GM21529 (cell line): ENCODE measurements around the gene JOSD2.

Experiments used
- ATAC-seq: cut with Tn5 transposase; IDR thresholded peaks from one replicate; pipeline ENCODE4 v1.9.1; 2021; ENCODE audit not compliant: unreplicated experiment

JOSD2 gene

DNA sequence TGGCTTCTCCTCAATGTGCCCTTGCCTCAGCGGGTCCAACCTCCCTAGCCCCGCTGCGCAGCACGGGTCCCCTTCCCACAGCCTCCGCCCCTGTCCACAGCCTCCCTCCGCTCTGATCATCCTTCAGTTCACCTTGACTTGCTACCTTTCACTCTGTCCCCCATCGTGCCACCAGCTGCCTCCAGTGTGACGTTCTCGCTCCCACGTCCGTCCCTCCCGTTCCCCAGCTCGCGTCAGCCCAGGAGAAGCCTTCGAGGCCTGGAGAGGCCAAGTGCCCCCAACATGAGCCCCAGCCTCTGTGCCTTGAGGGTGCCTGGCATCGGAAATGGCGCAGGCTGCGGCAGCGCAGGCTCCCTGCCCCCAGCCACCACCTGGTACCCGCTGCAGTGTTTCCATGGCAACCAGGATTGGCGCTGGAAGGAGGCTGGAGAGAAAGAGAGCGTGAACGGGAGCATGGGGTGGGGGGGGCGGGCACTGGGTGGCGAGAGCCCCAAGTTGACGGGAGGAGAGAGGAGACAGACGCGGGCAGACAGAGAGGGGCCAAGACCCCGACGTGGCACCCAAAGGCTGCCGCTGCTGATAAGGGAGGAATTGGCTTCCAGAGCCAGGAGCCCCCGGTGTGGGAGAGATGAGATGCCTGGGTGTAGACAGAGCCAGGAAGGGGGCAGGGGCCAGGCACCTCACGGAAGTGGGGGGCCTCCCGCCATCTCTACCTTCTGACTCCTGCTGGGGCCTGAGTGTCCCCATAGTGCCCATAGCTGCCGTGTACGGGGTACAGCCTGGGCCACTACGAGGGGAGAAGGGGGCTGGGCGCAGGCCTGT lies 3.6 kb upstream of the JOSD2 start:
- no peak for ATAC-seq

DNA sequence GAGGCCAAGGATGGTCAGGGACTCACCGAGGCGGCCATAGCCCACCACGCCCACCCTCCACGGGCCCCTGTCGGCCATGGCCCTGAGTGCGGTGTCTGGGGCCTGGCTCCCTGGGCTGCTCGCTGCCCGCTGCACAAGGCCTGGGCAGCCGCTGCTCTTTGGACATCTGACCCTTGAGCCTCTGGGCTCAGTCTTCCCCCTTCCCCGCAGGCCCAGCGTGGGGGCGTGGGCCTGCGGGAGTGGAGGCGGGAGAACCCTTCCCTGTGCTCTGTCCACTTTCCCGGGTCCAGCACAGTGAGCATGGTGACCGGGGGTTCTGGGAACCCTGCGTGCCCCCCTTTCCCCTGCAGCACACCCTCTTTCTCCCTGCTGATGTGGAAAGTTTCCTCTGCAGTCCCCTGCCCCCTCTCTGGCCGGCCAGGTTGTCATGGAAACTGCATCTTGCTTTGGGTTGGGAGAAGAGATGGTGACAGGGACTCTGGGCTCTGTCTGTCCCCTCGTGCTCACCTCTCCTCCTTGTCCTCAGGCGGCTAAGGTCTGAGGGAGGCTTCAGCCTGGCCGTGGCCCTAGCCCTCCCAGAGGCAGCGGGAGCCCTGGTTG lies 2.9 kb upstream of the JOSD2 start, which contains the start of gene ASPDH:
TSS of gene ASPDH (minus strand) at position 168 of the 600 bp plus-strand sequence. CDS start at position 78, 90 bp downstream.
- no peak for ATAC-seq

DNA sequence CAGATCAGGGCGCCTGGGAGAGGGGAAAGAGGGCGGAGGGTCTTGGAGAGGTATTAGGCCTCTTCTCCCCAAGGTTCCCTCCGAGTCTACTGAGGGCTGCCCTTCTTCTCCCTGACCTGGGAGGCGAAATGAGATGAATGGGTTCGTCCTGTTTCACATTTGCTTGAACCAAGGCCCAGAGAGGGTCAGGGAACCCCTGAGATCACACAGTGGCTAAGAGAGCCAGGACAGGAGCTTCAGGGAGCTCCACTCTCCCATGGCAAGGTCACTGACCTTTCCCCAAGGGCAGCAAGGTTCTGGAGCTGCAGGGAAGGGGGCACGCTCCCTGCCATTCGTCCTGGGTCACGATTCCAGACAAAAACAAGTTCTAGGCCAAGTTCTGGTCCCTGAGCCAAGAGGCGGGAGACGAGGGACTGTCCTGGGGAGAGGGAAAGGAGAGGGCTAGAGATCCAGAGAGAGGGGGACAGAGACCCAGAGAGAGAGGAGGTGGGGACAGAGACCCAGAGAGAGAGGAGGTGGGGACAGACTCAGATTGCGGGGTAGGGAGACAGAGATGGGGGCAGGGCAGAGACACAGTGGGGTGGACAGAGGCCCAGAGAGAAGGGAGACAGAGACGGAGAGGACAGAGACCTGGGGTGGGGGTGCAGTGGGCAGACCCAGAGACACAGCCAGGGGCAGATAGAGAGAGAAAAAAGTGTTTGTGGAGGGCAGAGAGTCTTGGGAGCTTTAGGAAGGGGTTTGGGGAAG lies 2.2 kb upstream of the JOSD2 start:
- no peak for ATAC-seq

DNA sequence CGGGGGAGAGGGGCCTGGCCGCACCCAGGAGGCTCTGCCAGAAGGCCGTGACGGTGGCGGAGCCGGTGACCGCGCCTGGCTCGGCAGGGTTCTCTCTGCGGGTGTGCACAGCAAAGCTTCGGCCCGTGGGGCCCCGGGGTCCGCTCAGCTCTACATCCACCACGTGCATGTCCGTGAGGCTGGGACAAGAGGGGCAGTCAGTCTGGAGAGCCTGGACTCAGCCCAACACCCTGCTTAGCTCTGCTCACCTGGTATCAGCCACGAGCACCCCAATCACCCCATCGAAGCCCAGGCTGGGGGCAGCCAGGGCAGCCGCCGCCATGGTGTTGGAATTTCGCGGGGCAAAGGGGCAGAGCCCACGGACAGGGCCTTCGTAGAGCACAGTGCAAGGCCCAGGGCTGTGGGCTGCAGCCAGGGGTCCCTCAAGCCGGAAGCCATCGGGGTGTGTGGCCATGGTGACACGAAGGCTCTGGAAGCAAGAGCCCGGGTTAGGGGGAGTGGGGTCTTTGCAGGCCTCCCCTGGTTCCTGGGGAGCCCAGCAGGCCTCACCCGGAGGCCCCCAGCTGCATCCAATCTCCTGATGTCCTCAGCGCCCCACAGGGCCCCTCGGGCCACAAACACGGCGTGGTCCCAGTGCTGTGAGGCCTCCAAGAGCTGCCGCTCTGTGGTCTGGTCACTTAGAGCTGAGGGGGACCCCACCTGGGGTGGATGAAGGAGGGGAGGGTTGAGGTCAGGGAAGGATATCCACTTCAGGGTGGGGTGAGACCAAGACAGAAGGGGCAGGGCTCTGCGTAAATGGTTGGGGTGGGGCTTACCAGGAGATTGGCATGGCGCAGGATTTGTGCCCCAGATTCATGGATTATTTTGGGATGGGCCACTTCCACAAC lies 1.4 kb upstream of the JOSD2 start:
- no peak for ATAC-seq

DNA sequence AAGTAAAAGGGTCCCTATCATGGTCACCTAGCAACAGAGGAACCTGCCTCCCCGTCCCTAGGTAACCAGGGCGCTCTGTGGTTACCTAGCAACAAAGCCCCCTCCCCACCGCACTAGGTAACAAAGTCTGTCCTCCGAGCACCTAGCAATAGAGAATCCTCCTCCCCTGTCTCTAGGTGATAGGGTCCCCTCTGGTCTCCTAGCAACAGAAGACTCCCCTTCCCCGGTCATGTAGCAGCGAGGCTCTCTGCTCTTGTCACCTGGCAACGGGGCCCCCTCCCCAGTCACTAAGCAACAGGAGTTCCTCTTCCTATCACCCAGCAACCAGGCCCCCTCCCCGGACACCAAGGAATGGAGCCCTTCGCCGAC lies 307 bp downstream of the JOSD2 start:
- no peak for ATAC-seq

DNA sequence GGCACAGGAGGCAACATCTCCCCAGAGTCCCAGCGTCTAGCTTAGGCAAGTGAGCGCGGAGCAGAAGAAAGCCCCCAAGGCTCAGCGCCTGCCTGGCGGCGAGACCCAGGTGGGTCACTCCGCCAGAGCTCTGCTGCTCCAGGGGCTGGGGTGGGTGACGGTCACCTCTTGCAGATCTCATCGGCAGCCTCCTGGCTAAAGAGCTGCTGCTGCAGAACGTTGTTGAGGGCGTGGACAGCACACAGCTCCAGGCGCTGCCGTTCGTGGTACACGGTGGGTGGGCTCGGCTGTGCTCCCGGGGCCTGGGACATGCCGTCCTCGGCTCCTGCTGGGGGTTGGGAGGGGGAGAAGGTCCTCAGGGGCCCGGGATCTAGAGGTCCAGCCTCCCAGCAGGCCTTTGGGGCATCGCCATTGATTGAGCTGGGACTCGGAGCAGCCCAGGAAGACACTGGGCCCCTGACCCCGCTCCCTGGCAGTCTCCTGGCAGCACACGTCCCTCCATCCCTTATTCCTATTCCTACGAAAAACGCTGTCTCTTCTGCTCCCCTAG lies 795 bp downstream of the JOSD2 start:
- ATAC-seq = no peak

- no peak for ATAC-seq
Measured at GRCh38 chr19:50509366-50509765, 1.6 kb downstream of the JOSD2 start.

- no peak for ATAC-seq
Measured at GRCh38 chr19:50508843-50509190, 2.2 kb downstream of the JOSD2 start.

DNA sequence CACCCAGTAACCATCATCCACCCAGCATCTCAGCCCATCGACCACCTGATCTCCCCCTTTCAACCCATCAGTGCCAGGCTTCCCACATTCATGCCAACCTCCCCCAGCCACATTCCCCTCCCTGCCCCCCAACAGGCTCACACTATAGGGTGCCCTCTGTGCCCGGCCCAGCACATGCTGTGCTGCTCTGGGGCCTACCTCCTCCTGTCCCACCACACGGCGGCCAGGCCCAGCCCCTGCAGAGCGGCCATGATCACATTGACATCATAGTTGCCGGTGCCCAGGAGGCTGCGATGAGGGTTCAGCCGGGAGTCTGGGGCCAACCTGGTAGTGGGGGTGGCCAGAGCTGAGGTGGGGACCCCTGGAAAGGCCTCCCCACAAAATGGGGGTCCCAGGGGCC lies 3.6 kb downstream of the JOSD2 start:
- no peak for ATAC-seq

DNA sequence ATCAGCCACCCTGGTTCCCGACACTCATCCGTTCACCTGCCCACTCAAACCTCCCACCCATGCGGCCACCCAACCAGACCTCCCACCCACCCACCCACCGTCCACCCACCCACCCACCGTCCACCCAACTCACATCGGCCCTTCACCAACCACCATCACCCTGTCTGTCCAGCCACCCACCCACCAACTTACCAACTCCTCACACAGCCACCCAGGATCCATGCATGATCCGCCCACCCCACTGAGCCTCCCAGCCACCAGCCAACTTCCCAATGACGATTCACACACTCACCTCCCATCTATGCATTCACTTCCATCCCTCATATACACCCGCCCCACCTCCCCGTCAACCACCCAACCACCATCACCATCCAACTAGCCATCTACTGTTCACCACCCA lies 4.3 kb downstream of the JOSD2 start:
- ATAC-seq = no peak

DNA sequence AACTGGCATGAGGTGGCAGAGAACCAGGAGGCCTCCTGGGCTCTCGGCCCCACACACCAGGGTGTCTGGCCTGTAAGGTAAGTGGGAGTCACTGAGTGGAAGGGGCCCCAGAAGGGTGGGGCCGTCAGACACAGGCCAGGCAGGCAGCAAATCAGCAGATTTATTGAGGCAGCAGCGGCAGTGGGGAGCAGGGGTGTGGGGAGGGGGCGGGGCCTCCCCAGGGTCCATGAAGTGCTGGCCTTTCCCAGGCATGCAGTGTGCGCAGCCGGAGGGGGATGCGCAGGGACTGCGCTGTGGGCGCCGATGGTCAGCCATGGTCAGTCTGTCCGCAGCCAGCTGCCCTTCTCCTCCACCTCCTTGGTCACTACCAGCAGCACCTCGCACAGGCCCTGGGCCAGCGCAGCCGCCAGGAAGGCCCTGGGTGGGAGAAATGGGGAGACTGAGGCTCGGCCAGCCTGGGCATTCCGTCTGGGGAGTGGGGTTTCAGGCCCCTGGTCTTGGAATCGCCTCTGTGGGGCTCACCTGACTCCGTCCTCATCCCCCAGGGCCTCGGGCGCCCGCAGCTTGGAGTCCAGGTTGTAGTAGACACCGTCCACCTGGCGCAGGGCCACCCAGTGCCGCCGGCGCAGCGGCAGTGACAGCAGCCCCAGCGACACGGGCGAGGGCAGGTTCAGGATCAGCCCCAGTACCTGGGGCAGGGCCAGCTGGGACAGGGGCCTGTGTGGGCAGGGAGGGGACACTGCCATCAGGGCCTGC lies 5.0 kb downstream of the JOSD2 start:
- no peak for ATAC-seq

- ATAC-seq = no peak
Measured at GRCh38 chr19:50501568-50502475, 9.2 kb downstream of the JOSD2 start.

GRCh38 chr19:50501186-50501567 lies 9.8 kb downstream of the JOSD2 start:
- no peak for ATAC-seq

- no peak for ATAC-seq
Measured at GRCh38 chr19:50500753-50501151, 10.2 kb downstream of the JOSD2 start.

- ATAC-seq = no peak
Measured at GRCh38 chr19:50500060-50500752, 10.8 kb downstream of the JOSD2 start.

GRCh38 chr19:50498219-50499056 lies 12.6 kb downstream of the JOSD2 start:
- no peak for ATAC-seq

DNA sequence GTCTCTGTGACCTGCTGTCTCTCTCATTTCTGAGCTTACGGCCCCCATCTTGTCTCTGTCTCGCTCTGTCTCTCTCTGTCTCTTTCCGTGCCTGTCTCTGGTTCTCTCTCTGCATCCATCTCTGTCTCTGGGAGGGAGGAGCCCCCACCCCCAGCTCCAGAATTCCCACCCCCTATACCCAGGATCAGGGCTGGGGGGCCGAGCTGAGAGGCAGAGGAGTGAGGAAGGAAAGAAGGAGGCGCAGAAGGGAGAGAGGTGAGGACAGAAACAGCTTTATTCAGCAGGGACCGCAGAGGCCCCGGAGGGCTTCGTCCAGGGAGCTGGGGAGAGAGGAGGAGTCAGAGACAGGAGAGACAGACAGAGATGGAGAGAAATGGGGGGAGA lies 14.0 kb downstream of the JOSD2 start:
- no peak for ATAC-seq
